Panc1 (cell line): ENCODE measurements around the gene HCLS1.

ENCODE experiments used
- CTCF ChIP-seq: fragments of 450-650 bp; IDR thresholded peaks from 2 replicates; pipeline ENCODE4 v1.5.1; 2017; ENCODE audit warnings: mild to moderate bottlenecking
- POLR2AphosphoS5 ChIP-seq: IDR thresholded peaks from 2 replicates; pipeline ENCODE4 v1.6.1; 2012; ENCODE audit warnings: mild to moderate bottlenecking, low read depth, low read length, moderate library complexity
- REST ChIP-seq, 2 experiments: IDR thresholded peaks; 2 replicates each; pipeline ENCODE4 v1.6.1; 2011 to 2012; ENCODE audit warnings: low read depth in 2 of 2, control low read depth in 1 of 2, low read length in 1 of 2, mild to moderate bottlenecking in 1 of 2, moderate library complexity in 1 of 2; ENCODE audit not compliant: insufficient read depth in 1 of 2
- SIN3A ChIP-seq: IDR thresholded peaks from 2 replicates; pipeline ENCODE4 v1.6.1; 2012; ENCODE audit warnings: low read depth, mild to moderate bottlenecking, low read length, moderate library complexity, borderline replicate concordance; ENCODE audit not compliant: insufficient read depth
- TCF7L2 ChIP-seq: IDR thresholded peaks from 2 replicates; pipeline ENCODE4 v1.6.1; 2011; ENCODE audit warnings: mild to moderate bottlenecking, low read depth, low read length, inconsistent platforms

GRCh38 chr3:121598564-121598963 is 62.1 kb downstream of the HCLS1 start:
- TF ChIP-seq CTCF (no peak), TCF7L2 (no peak), POLR2AphosphoS5 (no peak), SIN3A (no peak), REST (IDR thresholded peaks at IDR 0.05; ENCODE audit: insufficient read depth in 1 of 2, low read depth in 2 of 2, low read length in 1 of 2) (no peak)
